GM23338 (cell line): ENCODE results near the gene KIF2C. TPM values are rescaled to one million over a fixed set of nuclear protein-coding genes. Genes with fewer than 3 reads are reported as not detected.

Source experiments
- ETS1 ChIP-seq: IDR thresholded peaks from 2 replicates; pipeline ENCODE4 v1.6.1; 2016; ENCODE audit warnings: antibody characterized with exemption
- EZH2phosphoT487 ChIP-seq: fragments of 200-600 bp; sonication (generic); IDR thresholded peaks from one replicate; pipeline ENCODE4 v1.8.1; 2018; ENCODE audit warnings: antibody characterized with exemption; ENCODE audit not compliant: unreplicated experiment
- NANOG ChIP-seq: IDR thresholded peaks from 2 replicates; pipeline ENCODE4 v1.6.1; 2016; ENCODE audit warnings: antibody characterized with exemption, borderline replicate concordance
- REST ChIP-seq: IDR thresholded peaks from one replicate; pipeline ENCODE4 v1.6.1; 2018; ENCODE audit warnings: antibody characterized with exemption; ENCODE audit not compliant: unreplicated experiment
- ZNF331 ChIP-seq: fragments of 250-450 bp; sonication (Bioruptor Pico); IDR thresholded peaks from 2 replicates; pipeline ENCODE4 v1.5.0; 2020; ENCODE audit warnings: low read depth, mild to moderate bottlenecking, moderate library complexity
- ZNF462 ChIP-seq: fragments of 250-450 bp; sonication (Bioruptor Pico); IDR thresholded peaks from 2 replicates; pipeline ENCODE4 v1.5.0; 2020; ENCODE audit warnings: mild to moderate bottlenecking, moderate library complexity
- polyA plus RNA-seq: library from polyadenylated mRNA; unstranded; fragments of >200 nt; fragmentation: Nextera tagmentation; extraction: Ambion mirVana; gene quantifications from 2 replicates; pipeline ENCODE4 v1.2.1, GENCODE V29; 2016
- total RNA-seq: library from RNA; depleted of rRNA; stranded (reverse); fragments of >200 nt; shearing (Covaris generic); gene quantifications from 2 replicates; pipeline ENCODE4 v1.2.3, GENCODE V29; 2014

The KIF2C gene
- total and polyA plus RNA-seq, 2 experiments from 2014 or later = 38.0 to 62.9 TPM

DNA sequence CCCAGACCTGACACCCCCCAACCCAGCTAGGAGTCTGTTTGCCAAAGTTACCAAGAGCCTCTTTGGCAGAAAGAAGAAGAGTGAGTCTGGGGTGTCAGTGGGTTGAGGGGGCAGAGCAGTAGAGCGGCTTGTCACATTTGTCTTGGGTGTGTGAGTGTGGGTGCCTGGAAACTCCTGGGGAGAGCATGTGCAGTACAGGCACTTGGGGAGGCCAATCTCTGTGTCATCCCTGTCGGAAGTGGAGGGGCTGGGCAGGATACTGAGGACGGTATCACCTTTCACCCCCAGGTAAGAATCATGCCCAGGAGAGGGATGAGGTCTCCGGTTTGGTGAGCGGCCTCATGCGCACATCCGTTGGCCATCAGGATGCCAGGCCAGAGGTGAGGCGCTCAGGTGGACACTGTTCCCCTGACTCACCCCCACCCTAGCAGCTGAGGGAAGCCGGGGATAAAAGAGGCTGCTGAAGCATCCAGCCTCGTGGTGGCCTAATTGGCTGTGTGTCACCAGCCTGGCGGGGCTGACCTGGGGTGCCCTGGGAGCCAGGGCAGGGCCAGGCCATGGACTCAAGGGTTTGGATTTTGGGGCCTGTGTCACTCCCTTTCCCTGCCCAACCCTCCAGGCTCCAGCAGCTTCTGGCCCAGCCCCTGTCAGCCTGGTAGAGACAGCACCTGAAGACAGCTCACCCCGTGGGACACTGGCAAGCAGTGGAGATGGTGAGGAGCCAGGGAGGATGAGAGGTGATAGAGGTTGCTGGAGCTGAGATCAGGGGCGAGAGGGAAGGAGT lies 63.9 kb downstream of the KIF2C start (continued):
- TF ChIP-seq ZNF462 (CRISPR knock-in tag) (no peak), ZNF331 (no peak), EZH2phosphoT487 (no peak), REST (no peak), NANOG (no peak), ETS1 (no peak)
